ENCODE results near the gene DDHD1.

GRCh38 chr14:53032838-53033390 lies 120.2 kb downstream of the DDHD1 start:
- no peak for TF ChIP-seq CTCF (IDR thresholded peaks at IDR 0.05)
- no peak for TF ChIP-seq POLR2AphosphoS5 (IDR thresholded peaks at IDR 0.05)

All from prostate gland (tissue), 2 donors.